MM.1S (cell line): ENCODE measurements around the gene ETV4.
A peak's percentile ranks its signal among the peaks of the same experiment; 100 is the strongest.

Experiments used
- DNase-seq: peaks from one replicate; pipeline ENCODE4 v3.0.0-alpha.2; 2015
- H2AFZ ChIP-seq: fragments of 300-600 bp; sonication (generic); 2 replicates; pipeline ENCODE4 v1.6.0; 2016; ENCODE audit warnings: antibody characterized with exemption, low read length
- H3F3A ChIP-seq: fragments of 300-600 bp; sonication (generic); 2 replicates; pipeline ENCODE4 v1.6.1; 2016; ENCODE audit warnings: mild to moderate bottlenecking, antibody characterized with exemption, low read length, moderate library complexity, mixed read lengths; ENCODE audit not compliant: insufficient read depth
- H3K27ac ChIP-seq: fragments of 300-600 bp; sonication (generic); 2 replicates; pipeline ENCODE4 v1.5.1; 2016; ENCODE audit warnings: mild to moderate bottlenecking, low read length
- H3K27me3 ChIP-seq: fragments of 300-600 bp; sonication (generic); replicated peaks from 2 replicates; pipeline ENCODE4 v1.6.0; 2016; ENCODE audit warnings: low read length; ENCODE audit not compliant: insufficient read depth
- H3K36me3 ChIP-seq: fragments of 300-600 bp; sonication (generic); replicated peaks from 2 replicates; pipeline ENCODE4 v1.6.1; 2016; ENCODE audit warnings: mild to moderate bottlenecking, low read length, mixed read lengths; ENCODE audit not compliant: insufficient read depth
- H3K4me1 ChIP-seq: fragments of 300-600 bp; sonication (generic); 2 replicates; pipeline ENCODE4 v1.6.1; 2016; ENCODE audit warnings: low read length, mixed read lengths
- H3K4me2 ChIP-seq: fragments of 300-600 bp; sonication (generic); 2 replicates; pipeline ENCODE4 v1.6.0; 2016; ENCODE audit warnings: low read depth, low read length
- H3K4me3 ChIP-seq: fragments of 300-600 bp; sonication (generic); 2 replicates; pipeline ENCODE4 v1.5.1; 2016; ENCODE audit warnings: low read length, mixed read lengths
- H3K79me2 ChIP-seq: fragments of 300-600 bp; sonication (generic); 2 replicates; pipeline ENCODE4 v1.6.1; 2016; ENCODE audit warnings: mixed run types, low read length, mixed read lengths
- H3K9ac ChIP-seq: fragments of 300-600 bp; sonication (generic); 2 replicates; pipeline ENCODE4 v1.6.1; 2016; ENCODE audit warnings: low read length, mixed read lengths
- H3K9me2 ChIP-seq: fragments of 300-600 bp; sonication (generic); replicated peaks from 2 replicates; pipeline ENCODE4 v1.6.1; 2016; ENCODE audit warnings: mild to moderate bottlenecking, low read length, mixed read lengths; ENCODE audit not compliant: insufficient read depth
- H3K9me3 ChIP-seq: fragments of 300-600 bp; sonication (generic); replicated peaks from 2 replicates; pipeline ENCODE4 v1.6.1; 2016; ENCODE audit warnings: mild to moderate bottlenecking, low read length, mixed read lengths; ENCODE audit not compliant: insufficient read depth
- H4K20me1 ChIP-seq: fragments of 300-600 bp; sonication (generic); 2 replicates; pipeline ENCODE4 v1.6.1; 2016; ENCODE audit warnings: mild to moderate bottlenecking, low read length, moderate library complexity, mixed read lengths; ENCODE audit not compliant: insufficient read depth
- EZH2 ChIP-seq: fragments of 300-600 bp; sonication (generic); optimal IDR thresholded peaks from 2 replicates; pipeline ENCODE3; 2017; ENCODE audit warnings: low read depth, mild to moderate bottlenecking, antibody characterized with exemption, low read length, mixed read lengths
- EZH2phosphoT487 ChIP-seq: fragments of 300-600 bp; sonication (generic); IDR thresholded peaks from 2 replicates; pipeline ENCODE4 v1.6.1; 2018; ENCODE audit warnings: antibody characterized with exemption, low read length
- TF ChIP-seq, protein P1 (sequence below): fragments of 300-600 bp; sonication (generic); IDR thresholded peaks from 2 replicates; pipeline ENCODE4 v1.5.1; 2016; ENCODE audit warnings: antibody characterized with exemption, low read length, mixed read lengths

The ETV4 gene

DNA sequence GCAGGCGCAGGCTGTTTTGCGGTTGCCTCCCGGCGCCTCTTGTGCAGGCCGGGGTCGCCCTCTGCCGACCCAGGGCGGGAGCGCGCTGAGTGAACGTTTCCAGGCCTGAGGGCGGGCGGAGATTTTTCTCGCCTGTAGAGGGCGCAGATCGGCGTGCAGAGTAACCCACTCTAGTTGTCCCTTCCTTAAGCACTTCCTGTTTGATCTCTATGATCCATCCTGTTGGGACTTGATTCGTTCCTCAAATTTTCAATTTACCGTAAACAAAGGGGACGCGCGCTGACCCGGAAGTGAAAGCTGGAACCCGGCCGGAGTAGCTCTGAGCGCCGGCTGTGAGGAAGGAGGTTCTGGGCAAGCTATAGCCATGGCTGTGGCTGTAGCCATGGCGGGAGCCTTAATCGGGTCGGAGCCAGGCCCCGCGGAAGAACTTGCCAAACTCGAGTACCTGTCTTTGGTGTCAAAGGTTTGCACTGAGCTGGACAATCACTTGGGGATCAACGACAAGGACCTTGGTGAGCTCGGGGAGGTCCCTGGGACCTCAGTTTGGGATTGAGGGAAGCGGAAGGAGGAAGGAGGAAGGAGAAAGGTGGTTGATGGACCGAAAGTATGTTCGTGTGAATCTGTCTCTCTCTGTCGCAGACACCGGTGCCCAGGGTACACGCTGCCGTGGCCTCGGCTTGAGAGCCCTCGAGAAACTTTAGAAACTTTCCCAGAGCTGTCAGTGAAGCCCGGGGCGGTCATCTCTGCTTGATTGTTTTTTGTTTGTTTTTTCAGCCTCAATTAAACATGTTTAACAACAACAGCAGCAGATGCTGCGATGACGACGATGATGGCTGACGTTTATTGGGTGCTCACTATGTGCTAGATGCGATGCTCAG lies 62.2 kb downstream of the ETV4 start, which contains the start of gene DHX8:
DHX8 (plus strand) TSS at position 302 of the 878 bp plus-strand sequence; CDS start at position 365, 63 bp downstream.
- Histone ChIP-seq H3F3A (no peaks in the 10 kb centered on the region), H3K27me3 (no peaks in the 10 kb centered on the region), H3K9ac (peak within 1 kb of the TSS; percentile 65), H2AFZ (peak within 1 kb of the TSS; percentile 91), H3K4me3 (peak within 1 kb of the TSS; percentile 80), H3K9me3 (no peaks in the 10 kb centered on the region), H3K9me2 (no peaks in the 10 kb centered on the region), H4K20me1 (no peaks in the 10 kb centered on the region), H3K27ac (peak within 1 kb of the TSS; percentile 51; the same call in 1 of the 2 replicates), H3K79me2 (peaks cover 48% of the 10 kb centered on the region), H3K36me3 (no peaks in the 10 kb centered on the region), H3K4me2 (peak within 1 kb of the TSS; percentile 98), H3K4me1 (peaks cover 9% of the 10 kb centered on the region)
- peak; percentile 98 for DNase-seq
- no peak for TF ChIP-seq EZH2phosphoT487
- TF ChIP-seq EZH2: no peak
- TF ChIP-seq, protein P1, sequence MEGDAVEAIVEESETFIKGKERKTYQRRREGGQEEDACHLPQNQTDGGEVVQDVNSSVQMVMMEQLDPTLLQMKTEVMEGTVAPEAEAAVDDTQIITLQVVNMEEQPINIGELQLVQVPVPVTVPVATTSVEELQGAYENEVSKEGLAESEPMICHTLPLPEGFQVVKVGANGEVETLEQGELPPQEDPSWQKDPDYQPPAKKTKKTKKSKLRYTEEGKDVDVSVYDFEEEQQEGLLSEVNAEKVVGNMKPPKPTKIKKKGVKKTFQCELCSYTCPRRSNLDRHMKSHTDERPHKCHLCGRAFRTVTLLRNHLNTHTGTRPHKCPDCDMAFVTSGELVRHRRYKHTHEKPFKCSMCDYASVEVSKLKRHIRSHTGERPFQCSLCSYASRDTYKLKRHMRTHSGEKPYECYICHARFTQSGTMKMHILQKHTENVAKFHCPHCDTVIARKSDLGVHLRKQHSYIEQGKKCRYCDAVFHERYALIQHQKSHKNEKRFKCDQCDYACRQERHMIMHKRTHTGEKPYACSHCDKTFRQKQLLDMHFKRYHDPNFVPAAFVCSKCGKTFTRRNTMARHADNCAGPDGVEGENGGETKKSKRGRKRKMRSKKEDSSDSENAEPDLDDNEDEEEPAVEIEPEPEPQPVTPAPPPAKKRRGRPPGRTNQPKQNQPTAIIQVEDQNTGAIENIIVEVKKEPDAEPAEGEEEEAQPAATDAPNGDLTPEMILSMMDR: peak; percentile 100

DNA sequence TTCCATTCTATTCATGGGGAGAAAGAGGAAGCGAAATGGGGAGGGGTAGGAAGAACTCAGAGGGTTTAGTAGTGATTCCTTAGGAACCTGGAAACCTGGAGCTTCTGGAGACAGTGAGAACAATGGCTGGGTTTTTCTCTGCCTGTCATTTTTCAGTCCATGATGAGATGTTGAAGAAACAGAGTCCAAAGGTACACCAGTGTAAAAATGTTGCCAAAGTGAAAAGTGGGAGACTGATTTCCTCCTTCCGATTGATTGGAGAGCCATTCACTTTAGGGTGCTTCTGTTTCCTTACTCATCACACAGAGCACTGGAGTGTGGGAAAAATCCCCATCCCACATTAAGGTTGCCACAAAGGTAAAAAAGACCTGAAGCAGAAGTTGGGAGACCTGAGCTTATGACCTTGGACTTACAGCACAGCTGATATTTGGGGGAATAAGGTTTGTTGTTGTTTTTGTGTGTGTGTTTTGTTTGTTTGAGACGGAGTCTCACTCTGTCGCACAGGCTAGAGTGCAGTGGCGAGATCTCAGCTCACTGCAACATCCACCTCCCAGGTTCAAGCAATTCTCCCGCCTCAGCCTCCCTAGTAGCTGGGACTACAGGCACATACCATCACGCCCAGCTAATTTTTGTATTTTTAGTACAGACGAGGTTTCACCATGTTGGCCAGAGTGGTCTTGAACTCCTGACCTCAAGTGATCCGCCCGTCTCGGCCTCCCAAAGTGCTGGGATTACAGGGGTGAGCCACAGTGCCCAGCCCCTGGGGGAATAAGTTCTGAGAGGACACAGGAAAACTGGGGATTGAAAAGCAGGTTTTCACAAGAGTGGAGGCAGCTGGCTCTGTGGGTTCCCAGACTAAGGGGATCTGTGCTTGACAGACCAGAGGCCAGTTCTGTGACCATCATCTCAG lies 63.8 kb downstream of the ETV4 start:
- H3K9ac ChIP-seq: no peak overlapping the region
- no peak for DNase-seq
- TF ChIP-seq, protein P1: no peak
- TF ChIP-seq EZH2phosphoT487: no peak
- TF ChIP-seq EZH2: no peak

DNA sequence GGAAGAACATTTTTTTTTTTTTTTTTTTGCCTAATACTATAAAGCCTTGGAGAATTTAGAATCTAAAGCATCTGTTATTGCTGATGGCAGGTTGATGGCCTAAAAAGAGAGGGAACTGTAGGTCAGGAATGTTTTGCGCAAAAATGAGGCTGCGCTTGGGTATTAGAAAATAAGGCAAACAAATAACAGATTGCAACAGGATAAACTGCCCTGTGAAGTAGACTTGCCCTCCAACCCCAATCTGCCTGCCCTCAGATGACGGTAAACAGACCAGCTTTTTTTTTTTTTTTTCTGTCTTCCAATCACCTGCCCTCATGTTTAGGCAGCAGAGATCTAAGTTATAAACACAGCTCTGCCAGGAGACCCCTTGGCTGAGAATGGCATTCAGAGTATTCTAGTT lies 66.2 kb downstream of the ETV4 start:
- H2AFZ ChIP-seq: no peak overlapping the region
- H4K20me1 ChIP-seq: no peaks in the 10 kb centered on the region
- H3K9ac ChIP-seq: no peak overlapping the region
- no peaks in the 10 kb centered on the region; the same call in 1 of the 2 replicates for H3K27me3 ChIP-seq
- no peaks in the 10 kb centered on the region for H3K36me3 ChIP-seq
- no peaks in the 10 kb centered on the region for H3F3A ChIP-seq
- no peak overlapping the region for H3K4me2 ChIP-seq
- no peak overlapping the region for H3K4me3 ChIP-seq
- no peaks in the 10 kb centered on the region for H3K9me3 ChIP-seq
- no peaks in the 10 kb centered on the region for H3K9me2 ChIP-seq
- no peak overlapping the region for H3K27ac ChIP-seq
- TF ChIP-seq EZH2 (no peak), EZH2phosphoT487 (no peak)
- TF ChIP-seq, protein P1: no peak
- peaks cover 2% of the 10 kb centered on the region for H3K4me1 ChIP-seq
- DNase-seq: no peak
- peaks cover 11% of the 10 kb centered on the region for H3K79me2 ChIP-seq

More for the DNA sequence above, 63.8 kb downstream of the ETV4 start:
- H3K4me1 ChIP-seq: peaks cover 9% of the 10 kb centered on the region
- H4K20me1 ChIP-seq: no peaks in the 10 kb centered on the region
- H3K9me2 ChIP-seq: no peaks in the 10 kb centered on the region
- no peaks in the 10 kb centered on the region for H3K36me3 ChIP-seq
- no peaks in the 10 kb centered on the region for H3K9me3 ChIP-seq
- peak overlapping the region; percentile 91; the same call in 1 of the 2 replicates for H2AFZ ChIP-seq
- no peaks in the 10 kb centered on the region for H3F3A ChIP-seq
- H3K4me2 ChIP-seq: no peak overlapping the region
- H3K79me2 ChIP-seq: peaks cover 35% of the 10 kb centered on the region
- H3K4me3 ChIP-seq: no peak overlapping the region
- H3K27me3 ChIP-seq: no peaks in the 10 kb centered on the region; the same call in 1 of the 2 replicates
- H3K27ac ChIP-seq: no peak overlapping the region
